Mucosa of rectum (tissue), 2 donors: ENCODE measurements around the gene TREX2.

Experiments
- H3K27ac ChIP-seq, 2 donors: one replicate each; pipeline ENCODE4 v1.7.0; 2013; ENCODE audit warnings: inconsistent platforms in 2 of 2, low read depth in 2 of 2, low read length in 2 of 2
- H3K27me3 ChIP-seq, 2 donors: one replicate each; pipeline ENCODE4 v1.7.0; 2013; ENCODE audit warnings: low read length in 2 of 2; ENCODE audit not compliant: control insufficient read depth in 2 of 2, insufficient read depth in 2 of 2
- H3K36me3 ChIP-seq, 2 donors: one replicate each; pipeline ENCODE4 v1.7.0; 2013; ENCODE audit warnings: low read length in 2 of 2; ENCODE audit not compliant: control insufficient read depth in 2 of 2, insufficient read depth in 2 of 2
- H3K4me1 ChIP-seq, 2 donors: one replicate each; pipeline ENCODE4 v1.7.0; 2013; ENCODE audit warnings: low read length in 2 of 2, mild to moderate bottlenecking in 1 of 2; ENCODE audit not compliant: control insufficient read depth in 2 of 2, insufficient read depth in 2 of 2
- H3K4me3 ChIP-seq, 2 donors: one replicate each; pipeline ENCODE4 v1.7.0; 2013; ENCODE audit warnings: low read length in 2 of 2
- H3K9ac ChIP-seq, 2 donors: one replicate each; pipeline ENCODE4 v1.7.0; 2013; ENCODE audit warnings: low read length in 2 of 2, low read depth in 1 of 2, mild to moderate bottlenecking in 1 of 2
- H3K9me3 ChIP-seq, 2 donors: one replicate each; pipeline ENCODE4 v1.7.0; 2013; ENCODE audit warnings: low read length in 2 of 2; ENCODE audit not compliant: control insufficient read depth in 2 of 2
- donor health status: healthy.
- donor health status: Normal muscosa, but diverticular disease.

Gene TREX2

GRCh38 chrX:153488231-153488914 is 42.5 kb upstream of the TREX2 start:
- H3K9me3 ChIP-seq: no peaks in the 10 kb centered on the region
- H3K36me3 ChIP-seq: no peaks in the 10 kb centered on the region
- H3K27ac ChIP-seq: no peak overlapping the region
- H3K4me1 ChIP-seq: no peaks in the 10 kb centered on the region
- no peak overlapping the region for H3K9ac ChIP-seq
- no peak overlapping the region for H3K4me3 ChIP-seq
- H3K27me3 ChIP-seq: no peaks in the 10 kb centered on the region

GRCh38 chrX:153487590-153488071 is 41.8 kb upstream of the TREX2 start:
- H3K9ac ChIP-seq: no peak overlapping the region
- H3K9me3 ChIP-seq: no peaks in the 10 kb centered on the region
- H3K4me3 ChIP-seq: no peak overlapping the region
- no peak overlapping the region for H3K27ac ChIP-seq
- H3K27me3 ChIP-seq: no peaks in the 10 kb centered on the region
- no peaks in the 10 kb centered on the region for H3K4me1 ChIP-seq
- no peaks in the 10 kb centered on the region for H3K36me3 ChIP-seq

- no peak overlapping the region for H3K4me3 ChIP-seq
- H3K27ac ChIP-seq: no peak overlapping the region
- H3K9me3 ChIP-seq: no peaks in the 10 kb centered on the region
- no peak overlapping the region for H3K9ac ChIP-seq
- H3K27me3 ChIP-seq: no peaks in the 10 kb centered on the region
- H3K36me3 ChIP-seq: no peaks in the 10 kb centered on the region
- H3K4me1 ChIP-seq: no peaks in the 10 kb centered on the region
Observed at GRCh38 chrX:153486171-153486570, 40.3 kb upstream of the TREX2 start.

- Histone ChIP-seq H3K27me3 (no peaks in the 10 kb centered on the region), H3K4me3 (no peak overlapping the region), H3K36me3 (no peaks in the 10 kb centered on the region), H3K9ac (no peak overlapping the region), H3K9me3 (no peaks in the 10 kb centered on the region), H3K4me1 (no peaks in the 10 kb centered on the region), H3K27ac (no peak overlapping the region)
Observed at GRCh38 chrX:153485396-153486080, 39.7 kb upstream of the TREX2 start.

DNA sequence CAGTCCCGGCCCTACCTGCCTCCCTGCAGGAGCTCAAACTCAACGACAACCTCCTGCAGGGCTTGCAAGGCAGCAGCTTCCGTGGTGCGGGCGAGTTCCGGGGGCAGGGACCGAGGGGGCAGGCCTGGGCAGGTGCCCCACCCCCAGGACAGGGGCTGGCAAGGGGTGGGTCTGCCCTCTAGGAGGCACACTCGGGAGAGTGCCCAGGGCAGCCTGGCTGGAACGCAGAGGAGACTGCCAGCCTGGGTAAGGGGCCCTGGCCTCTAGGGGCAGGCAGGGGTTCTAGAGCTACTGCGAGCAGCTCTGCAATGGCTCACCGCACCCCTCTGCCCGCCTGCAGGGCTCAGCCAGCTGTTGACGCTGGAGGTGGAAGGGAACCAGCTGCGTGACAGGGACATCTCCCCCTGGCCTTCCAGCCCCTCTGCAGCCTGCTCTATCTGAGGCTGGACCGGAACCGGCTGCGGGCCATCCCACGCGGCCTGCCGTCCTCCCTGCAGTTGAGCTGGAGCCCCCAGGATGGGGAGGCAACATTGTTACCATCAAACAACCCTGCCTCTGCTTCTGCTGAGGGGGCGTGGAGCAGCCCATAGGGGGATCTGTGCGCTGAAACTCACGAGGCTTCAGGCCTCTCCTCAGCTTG is 36.6 kb upstream of the TREX2 start:
- Histone ChIP-seq H3K9ac (no peak overlapping the region), H3K27me3 (peaks cover 0 to 3% of the 10 kb centered on the region in 2 donors), H3K4me3 (no peak overlapping the region), H3K9me3 (no peaks in the 10 kb centered on the region), H3K27ac (no peak overlapping the region), H3K36me3 (no peaks in the 10 kb centered on the region), H3K4me1 (no peaks in the 10 kb centered on the region)

DNA sequence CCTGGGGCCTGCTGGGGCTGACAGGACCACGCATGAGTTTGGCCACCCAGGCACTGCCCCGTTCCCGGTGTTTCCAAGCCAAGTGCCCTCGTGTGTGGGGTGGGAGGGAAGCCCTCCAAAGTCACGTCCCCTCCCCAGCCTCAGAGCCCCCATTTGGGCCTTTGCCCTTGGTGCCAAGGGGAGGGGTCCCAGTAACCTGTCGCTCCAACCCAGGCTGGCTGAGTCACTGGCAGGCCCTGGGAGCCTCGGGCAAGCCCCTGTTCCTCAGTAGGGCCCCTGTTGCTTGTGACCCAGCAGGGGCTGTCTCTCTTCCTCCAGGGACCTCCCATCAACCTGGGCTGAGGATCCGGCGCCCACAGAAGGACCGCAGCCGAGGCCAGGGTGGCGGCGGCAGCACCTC is 35.2 kb upstream of the TREX2 start:
- no peaks in the 10 kb centered on the region for H3K36me3 ChIP-seq
- H3K9me3 ChIP-seq: no peaks in the 10 kb centered on the region
- H3K9ac ChIP-seq: no peak overlapping the region
- H3K27me3 ChIP-seq: peaks cover 0 to 8% of the 10 kb centered on the region in 2 donors
- peaks cover 0 to 2% of the 10 kb centered on the region in 2 donors for H3K4me1 ChIP-seq
- no peak overlapping the region for H3K27ac ChIP-seq
- no peak overlapping the region for H3K4me3 ChIP-seq

DNA sequence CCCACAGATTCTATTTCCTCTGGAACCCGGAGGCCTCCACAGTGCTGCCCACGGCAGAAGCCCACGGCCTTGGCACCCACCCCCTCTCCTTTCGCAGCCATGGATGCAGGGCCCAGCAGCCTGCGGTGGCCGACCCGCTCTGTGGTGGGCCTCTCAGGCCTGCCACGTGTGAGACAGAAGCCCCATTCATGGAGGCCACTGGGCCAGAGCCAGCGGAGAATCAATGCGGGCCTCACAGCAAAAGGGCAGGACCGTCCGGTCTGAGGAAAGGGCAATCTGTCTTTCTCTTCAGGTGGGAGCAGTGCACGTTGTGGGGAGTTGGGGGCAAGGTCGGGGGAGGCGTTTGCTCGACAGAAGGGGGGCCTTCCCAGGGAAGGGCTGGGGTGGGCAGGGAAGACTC is 32.9 kb upstream of the TREX2 start:
- Histone ChIP-seq H3K4me3 (no peak overlapping the region), H3K9me3 (no peaks in the 10 kb centered on the region), H3K36me3 (no peaks in the 10 kb centered on the region), H3K27me3 (peaks cover 0 to 13% of the 10 kb centered on the region in 2 donors), H3K9ac (no peak overlapping the region), H3K4me1 (peaks cover 2% of the 10 kb centered on the region in 2 donors), H3K27ac (no peak overlapping the region)

GRCh38 chrX:153477901-153478300 is 32.0 kb upstream of the TREX2 start:
- peaks cover 2% of the 10 kb centered on the region in 2 donors for H3K4me1 ChIP-seq
- H3K36me3 ChIP-seq: no peaks in the 10 kb centered on the region
- no peak overlapping the region for H3K9ac ChIP-seq
- H3K9me3 ChIP-seq: no peaks in the 10 kb centered on the region
- H3K27ac ChIP-seq: no peak overlapping the region
- H3K4me3 ChIP-seq: no peak overlapping the region
- peaks cover 0 to 13% of the 10 kb centered on the region in 2 donors for H3K27me3 ChIP-seq

DNA sequence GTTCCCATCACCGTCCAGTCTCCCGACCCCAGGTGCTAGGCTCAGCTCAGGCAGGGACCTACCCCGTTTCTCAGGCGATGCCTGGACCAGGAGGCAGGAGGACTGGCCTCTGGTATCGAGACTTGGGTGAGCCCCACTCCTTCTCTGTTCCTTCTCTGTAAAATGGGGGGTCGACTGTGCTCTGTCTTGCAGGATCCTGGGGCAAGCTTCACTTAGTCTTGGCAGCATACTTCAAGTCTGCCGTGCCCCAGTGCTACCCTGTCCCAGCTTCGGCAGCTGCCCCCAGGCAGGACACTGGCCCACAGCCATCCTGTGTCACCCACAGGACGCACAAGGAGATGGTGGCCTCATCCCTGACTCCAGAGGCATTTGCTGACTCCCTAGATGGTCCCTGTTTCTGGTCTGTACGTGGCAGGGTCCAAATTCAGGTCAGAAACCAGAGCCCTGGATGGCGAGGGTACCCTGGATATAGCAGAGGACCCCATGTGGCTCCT is 31.6 kb upstream of the TREX2 start:
- H3K27me3 ChIP-seq: peaks cover 0 to 13% of the 10 kb centered on the region in 2 donors
- H3K9me3 ChIP-seq: no peaks in the 10 kb centered on the region
- no peaks in the 10 kb centered on the region for H3K36me3 ChIP-seq
- peaks cover 2% of the 10 kb centered on the region in 2 donors for H3K4me1 ChIP-seq
- H3K4me3 ChIP-seq: no peak overlapping the region
- no peak overlapping the region for H3K27ac ChIP-seq
- H3K9ac ChIP-seq: no peak overlapping the region
